IMR-90 (cell line): ENCODE results near the gene RIMS4. TPM values are rescaled to one million over a fixed set of nuclear protein-coding genes. Genes with fewer than 3 reads are reported as not detected.

Experiments used
- ATAC-seq: fragments of 200-7000 bp; cut with Tn5 transposase; 2 replicates; pipeline ENCODE4 v1.9.1; 2020; ENCODE audit warnings: low read depth, mild to moderate bottlenecking, moderate library complexity
- BruUV-seq: library from RNA; stranded (reverse); fragments of 400-500 nt; replicated peaks from 2 replicates; lab custom pipeline; 2021; lab: Mats Ljungman, UMichigan
- CTCF ChIA-PET: fragments of 300-600 bp; formaldehyde crosslinking; extraction: SDS; loops from one replicate; lab custom pipeline; 2021; ENCODE audit warnings: antibody characterized with exemption; lab: Yijun Ruan, JAX
- POLR2A ChIA-PET: fragments of 300-600 bp; sonication (Branson Sonifier 250); formaldehyde crosslinking; loops from one replicate; lab custom pipeline; 2022; ENCODE audit warnings: antibody characterized with exemption; ENCODE audit not compliant: unreplicated experiment; lab: Charles Lee
- DNase-seq: peaks from one replicate; pipeline ENCODE4 v3.0.0; 2013
- H2AFZ ChIP-seq: replicated peaks from 2 replicates; pipeline ENCODE3; 2013; ENCODE audit warnings: low read length, mild to moderate bottlenecking; ENCODE audit not compliant: poor library complexity
- H2AK5ac ChIP-seq: 2 replicates; pipeline ENCODE4 v1.6.1; 2013; ENCODE audit warnings: low read depth, low read length, inconsistent platforms
- H2AK9ac ChIP-seq: replicated peaks from 2 replicates; pipeline ENCODE3; 2013; ENCODE audit warnings: mild to moderate bottlenecking, low read depth, low read length, moderate library complexity; ENCODE audit not compliant: poor library complexity
- H2BK120ac ChIP-seq: 2 replicates; pipeline ENCODE4 v1.6.1; 2013; ENCODE audit warnings: low read depth, low read length, inconsistent platforms
- H2BK15ac ChIP-seq: 3 replicates; pipeline ENCODE4 v1.6.1; 2013; ENCODE audit warnings: low read depth, low read length, inconsistent platforms
- H2BK20ac ChIP-seq: 2 replicates; pipeline ENCODE4 v1.6.1; 2013; ENCODE audit warnings: low read depth, mild to moderate bottlenecking, inconsistent platforms, low read length, moderate library complexity
- H2BK5ac ChIP-seq: 2 replicates; pipeline ENCODE4 v1.6.1; 2013; ENCODE audit warnings: mild to moderate bottlenecking, low read depth, low read length, inconsistent platforms; ENCODE audit not compliant: poor library complexity, severe bottlenecking
- H3K14ac ChIP-seq: replicated peaks from 2 replicates; pipeline ENCODE4 v1.6.1; 2013; ENCODE audit warnings: low read depth, low read length, inconsistent platforms
- H3K18ac ChIP-seq: 2 replicates; pipeline ENCODE4 v1.6.1; 2013; ENCODE audit warnings: low read depth, low read length, control low read depth
- H3K23ac ChIP-seq: 2 replicates; pipeline ENCODE4 v1.6.1; 2013; ENCODE audit warnings: low read depth, low read length, inconsistent platforms
- H3K27ac ChIP-seq: 2 replicates; pipeline ENCODE4 v1.5.1; 2013; ENCODE audit warnings: mild to moderate bottlenecking, control low read depth, low read length; ENCODE audit not compliant: insufficient read depth
- H3K27me3 ChIP-seq: 2 replicates; pipeline ENCODE4 v1.6.1; 2013; ENCODE audit warnings: low read length; ENCODE audit not compliant: control insufficient read depth, insufficient read depth
- H3K36me3 ChIP-seq: 2 replicates; pipeline ENCODE4 v1.6.1; 2013; ENCODE audit warnings: low read length, mixed read lengths; ENCODE audit not compliant: control insufficient read depth, insufficient read depth
- H3K4ac ChIP-seq: 2 replicates; pipeline ENCODE4 v1.6.1; 2013; ENCODE audit warnings: low read depth, low read length, inconsistent platforms
- H3K4me1 ChIP-seq: 2 replicates; pipeline ENCODE4 v1.6.1; 2013; ENCODE audit warnings: low read length, mixed read lengths; ENCODE audit not compliant: control insufficient read depth, insufficient read depth
- H3K4me2 ChIP-seq: 2 replicates; pipeline ENCODE4 v1.6.1; 2013; ENCODE audit warnings: low read depth, mild to moderate bottlenecking, control low read depth, low read length, moderate library complexity
- H3K4me3 ChIP-seq: 2 replicates; pipeline ENCODE4 v1.5.1; 2013; ENCODE audit warnings: low read depth, mild to moderate bottlenecking, control low read depth, low read length, moderate library complexity; ENCODE audit not compliant: insufficient read depth
- H3K56ac ChIP-seq: 2 replicates; pipeline ENCODE4 v1.6.1; 2013; ENCODE audit warnings: low read length, inconsistent platforms; ENCODE audit not compliant: insufficient read depth; ENCODE audit errors: extremely low read depth
- H3K79me1 ChIP-seq, 2 experiments: 2 replicates each; pipeline ENCODE4 v1.6.1; 2013; ENCODE audit warnings: low read length in 2 of 2, inconsistent platforms in 1 of 2, low read depth in 1 of 2
- H3K9ac ChIP-seq: 2 replicates; pipeline ENCODE4 v1.6.1; 2013; ENCODE audit warnings: low read depth, low read length, control low read depth
- H3K9me1 ChIP-seq: 2 replicates; pipeline ENCODE4 v1.6.1; 2013; ENCODE audit warnings: low read length, inconsistent platforms; ENCODE audit not compliant: insufficient read depth
- H3K9me3 ChIP-seq: 2 replicates; pipeline ENCODE4 v1.6.1; 2013; ENCODE audit warnings: low read length; ENCODE audit not compliant: control insufficient read depth, insufficient read depth
- H4K20me1 ChIP-seq: 2 replicates; pipeline ENCODE4 v1.6.1; 2013; ENCODE audit warnings: low read length, inconsistent platforms; ENCODE audit not compliant: insufficient read depth
- H4K5ac ChIP-seq: 2 replicates; pipeline ENCODE4 v1.6.1; 2013; ENCODE audit warnings: mild to moderate bottlenecking, low read depth, low read length, control low read depth
- H4K8ac ChIP-seq, 2 experiments: 2 replicates each; pipeline ENCODE4 v1.6.1; 2013; ENCODE audit warnings: low read depth in 2 of 2, low read length in 2 of 2, control low read depth in 1 of 2, inconsistent platforms in 1 of 2
- H4K91ac ChIP-seq: 2 replicates; pipeline ENCODE4 v1.6.1; 2013; ENCODE audit warnings: low read depth, low read length, inconsistent platforms; ENCODE audit not compliant: insufficient read depth
- BHLHE40 ChIP-seq: fragments of 150-350 bp; IDR thresholded peaks from 2 replicates; pipeline ENCODE4 v1.6.1; 2016; ENCODE audit warnings: mild to moderate bottlenecking, low read depth, low read length
- CEBPB ChIP-seq: IDR thresholded peaks from 2 replicates; pipeline ENCODE4 v1.6.1; 2012; ENCODE audit warnings: low read depth, low read length, improper control_type of control experiment
- CHD1 ChIP-seq: IDR thresholded peaks from 2 replicates; pipeline ENCODE4 v1.6.1; 2012; ENCODE audit warnings: low read depth, low read length, improper control_type of control experiment
- FOS ChIP-seq: fragments of 150-350 bp; IDR thresholded peaks from 2 replicates; pipeline ENCODE4 v1.6.1; 2016; ENCODE audit warnings: low read depth, low read length
- MAFK ChIP-seq: IDR thresholded peaks from 2 replicates; pipeline ENCODE4 v1.6.1; 2012; ENCODE audit warnings: low read depth, low read length, improper control_type of control experiment
- MAZ ChIP-seq: IDR thresholded peaks from 2 replicates; pipeline ENCODE4 v1.6.1; 2012; ENCODE audit warnings: low read depth, mild to moderate bottlenecking, low read length, improper control_type of control experiment, moderate library complexity, borderline replicate concordance
- MXI1 ChIP-seq: IDR thresholded peaks from 2 replicates; pipeline ENCODE4 v1.6.1; 2012; ENCODE audit warnings: low read depth, mild to moderate bottlenecking, low read length, moderate library complexity, borderline replicate concordance
- NFE2L2 ChIP-seq: fragments of 150-350 bp; IDR thresholded peaks from 2 replicates; pipeline ENCODE4 v1.6.1; 2016; ENCODE audit warnings: low read depth, mild to moderate bottlenecking, low read length
- POLR2A ChIP-seq: IDR thresholded peaks from 2 replicates; pipeline ENCODE4 v1.6.1; 2012; ENCODE audit warnings: mild to moderate bottlenecking, low read depth, low read length
- RAD21 ChIP-seq: IDR thresholded peaks from 2 replicates; pipeline ENCODE4 v1.6.1; 2012; ENCODE audit warnings: low read length, improper control_type of control experiment
- RCOR1 ChIP-seq: IDR thresholded peaks from 2 replicates; pipeline ENCODE4 v1.6.1; 2012; ENCODE audit warnings: mild to moderate bottlenecking, low read length, improper control_type of control experiment; ENCODE audit not compliant: insufficient replicate concordance
- RFX5 ChIP-seq: IDR thresholded peaks from 2 replicates; pipeline ENCODE4 v1.8.0; 2012; ENCODE audit warnings: low read depth, mild to moderate bottlenecking, low read length, moderate library complexity
- SMC3 ChIP-seq: fragments of 150-350 bp; IDR thresholded peaks from 2 replicates; pipeline ENCODE4 v1.6.1; 2016; ENCODE audit warnings: low read depth, mild to moderate bottlenecking, antibody characterized with exemption, low read length, moderate library complexity
- WGBS, 2 experiments: methylation state at CpG; one replicate each; pipeline versions ENCODE4 v1.1.5 to v1.1.7; 2013; ENCODE audit warnings: missing lambda C conversion rate in 2 of 2; ENCODE audit not compliant: insufficient read length in 1 of 2; ENCODE audit errors: extremely low coverage in 2 of 2; 5-methylcytosine and 5-hydroxymethylcytosine counted together
- dilution Hi-C: fragments of 300-500 bp; cut with HindIII; formaldehyde crosslinking; loops from one replicate; pipeline ENCODE4 v1.14.3; 2018; ENCODE audit warnings: low sequenced_read_pairs; ENCODE audit not compliant: unreplicated experiment
- in situ Hi-C: fragments of 300-500 bp; cut with MboI; formaldehyde crosslinking; loops from 3 replicates; pipeline ENCODE4 v1.14.3; 2019; ENCODE audit warnings: low sequenced_read_pairs, inconsistent platforms, mixed read lengths
- intact Hi-C: fragments of 100-400 bp; cut with micrococcal nuclease; formaldehyde crosslinking; loops from 2 replicates; pipeline ENCODE4 v1.10.0; 2022
- polyA plus RNA-seq, 3 experiments: library from polyadenylated mRNA; depleted of rRNA; stranded (reverse); fragments of >200 nt; gene quantifications; 2 replicates each; pipeline ENCODE4 v1.2.3, GENCODE V29; 2012; ENCODE audit warnings: low replicate concordance in 1 of 3
- total RNA-seq: library from RNA; depleted of rRNA; stranded (reverse); fragments of >200 nt; gene quantifications from 2 replicates; pipeline ENCODE4 v1.2.3, GENCODE V29; 2012
- TF ChIP-seq, protein P1 (sequence below): fragments of 150-350 bp; IDR thresholded peaks from 2 replicates; pipeline ENCODE4 v1.6.1; 2017; ENCODE audit warnings: mild to moderate bottlenecking, antibody characterized with exemption, low read length, low read depth
- TF ChIP-seq, protein P2 (sequence below): conservative IDR thresholded peaks from 2 replicates; pipeline ENCODE4 v1.5.1; 2012; ENCODE audit warnings: mild to moderate bottlenecking, low read depth, low read length, improper control_type of control experiment
- TF ChIP-seq, protein P3 (sequence below): fragments of 150-350 bp; IDR thresholded peaks from 2 replicates; pipeline ENCODE4 v1.6.1; 2016; ENCODE audit warnings: low read depth, mild to moderate bottlenecking, low read length, moderate library complexity, borderline replicate concordance

Gene RIMS4
- total and polyA plus RNA-seq, 2 of the 4 experiments (the other 2 are of a cell fraction): not detected

DNA sequence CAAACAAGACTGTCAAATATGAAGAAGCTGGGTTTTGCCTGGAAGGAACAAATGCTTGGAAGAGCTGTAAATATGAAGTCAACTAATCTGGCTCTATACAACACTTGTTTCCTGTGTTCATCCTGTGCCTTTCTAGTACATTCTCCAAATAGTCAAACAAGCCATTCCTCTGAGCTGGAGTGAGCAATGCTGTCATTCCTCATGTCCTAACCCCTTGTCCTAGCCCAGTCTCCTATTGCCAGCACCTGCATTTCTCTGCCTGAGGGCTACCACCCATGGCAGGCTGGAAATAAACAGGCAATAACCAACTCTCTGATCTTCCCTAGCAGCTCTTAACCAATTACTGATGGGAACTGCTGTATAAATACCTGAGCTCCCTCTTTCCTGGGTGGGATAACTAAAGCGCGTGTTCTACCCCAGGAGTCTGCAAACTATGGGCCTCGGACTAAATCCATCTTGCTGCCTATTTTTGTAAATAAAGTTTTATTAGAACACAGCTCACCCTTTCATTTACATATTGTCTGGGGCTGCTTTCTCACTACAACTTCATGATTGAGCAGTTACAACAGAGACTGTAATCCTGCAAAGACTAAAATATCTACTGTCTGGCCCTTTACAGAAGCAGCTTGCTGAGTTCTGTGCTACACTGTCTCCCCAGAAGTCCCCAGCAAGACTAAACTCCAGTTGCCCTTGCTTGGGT is 13.4 kb downstream of the RIMS4 start:
- no peak overlapping the region for H3K4me3 ChIP-seq
- no peak overlapping the region for H2BK15ac ChIP-seq
- H4K20me1 ChIP-seq: no peaks in the 10 kb centered on the region
- H3K23ac ChIP-seq: no peak overlapping the region
- no peak overlapping the region for H3K9ac ChIP-seq
- H2BK120ac ChIP-seq: no peak overlapping the region
- no peak overlapping the region for H3K4me2 ChIP-seq
- DNase-seq (no peak), ATAC-seq (no peak)
- H3K27me3 ChIP-seq: peaks cover 23% of the 10 kb centered on the region
- H2BK5ac ChIP-seq: no peak overlapping the region
- no peaks in the 10 kb centered on the region for H3K36me3 ChIP-seq
- CTCF ChIA-PET: no interaction called here
- TF ChIP-seq SMC3: no peak
- no peak for TF ChIP-seq MAFK
- TF ChIP-seq MAZ: no peak
- no peak for TF ChIP-seq CEBPB
- TF ChIP-seq, protein P1, sequence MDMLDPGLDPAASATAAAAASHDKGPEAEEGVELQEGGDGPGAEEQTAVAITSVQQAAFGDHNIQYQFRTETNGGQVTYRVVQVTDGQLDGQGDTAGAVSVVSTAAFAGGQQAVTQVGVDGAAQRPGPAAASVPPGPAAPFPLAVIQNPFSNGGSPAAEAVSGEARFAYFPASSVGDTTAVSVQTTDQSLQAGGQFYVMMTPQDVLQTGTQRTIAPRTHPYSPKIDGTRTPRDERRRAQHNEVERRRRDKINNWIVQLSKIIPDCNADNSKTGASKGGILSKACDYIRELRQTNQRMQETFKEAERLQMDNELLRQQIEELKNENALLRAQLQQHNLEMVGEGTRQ: no peak
- no peak for TF ChIP-seq POLR2A
- no peak for TF ChIP-seq RFX5
- no peak for TF ChIP-seq BHLHE40
- no peak for TF ChIP-seq NFE2L2
- no peak for TF ChIP-seq CHD1
- TF ChIP-seq, protein P2, sequence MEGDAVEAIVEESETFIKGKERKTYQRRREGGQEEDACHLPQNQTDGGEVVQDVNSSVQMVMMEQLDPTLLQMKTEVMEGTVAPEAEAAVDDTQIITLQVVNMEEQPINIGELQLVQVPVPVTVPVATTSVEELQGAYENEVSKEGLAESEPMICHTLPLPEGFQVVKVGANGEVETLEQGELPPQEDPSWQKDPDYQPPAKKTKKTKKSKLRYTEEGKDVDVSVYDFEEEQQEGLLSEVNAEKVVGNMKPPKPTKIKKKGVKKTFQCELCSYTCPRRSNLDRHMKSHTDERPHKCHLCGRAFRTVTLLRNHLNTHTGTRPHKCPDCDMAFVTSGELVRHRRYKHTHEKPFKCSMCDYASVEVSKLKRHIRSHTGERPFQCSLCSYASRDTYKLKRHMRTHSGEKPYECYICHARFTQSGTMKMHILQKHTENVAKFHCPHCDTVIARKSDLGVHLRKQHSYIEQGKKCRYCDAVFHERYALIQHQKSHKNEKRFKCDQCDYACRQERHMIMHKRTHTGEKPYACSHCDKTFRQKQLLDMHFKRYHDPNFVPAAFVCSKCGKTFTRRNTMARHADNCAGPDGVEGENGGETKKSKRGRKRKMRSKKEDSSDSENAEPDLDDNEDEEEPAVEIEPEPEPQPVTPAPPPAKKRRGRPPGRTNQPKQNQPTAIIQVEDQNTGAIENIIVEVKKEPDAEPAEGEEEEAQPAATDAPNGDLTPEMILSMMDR: no peak
- TF ChIP-seq, protein P3, sequence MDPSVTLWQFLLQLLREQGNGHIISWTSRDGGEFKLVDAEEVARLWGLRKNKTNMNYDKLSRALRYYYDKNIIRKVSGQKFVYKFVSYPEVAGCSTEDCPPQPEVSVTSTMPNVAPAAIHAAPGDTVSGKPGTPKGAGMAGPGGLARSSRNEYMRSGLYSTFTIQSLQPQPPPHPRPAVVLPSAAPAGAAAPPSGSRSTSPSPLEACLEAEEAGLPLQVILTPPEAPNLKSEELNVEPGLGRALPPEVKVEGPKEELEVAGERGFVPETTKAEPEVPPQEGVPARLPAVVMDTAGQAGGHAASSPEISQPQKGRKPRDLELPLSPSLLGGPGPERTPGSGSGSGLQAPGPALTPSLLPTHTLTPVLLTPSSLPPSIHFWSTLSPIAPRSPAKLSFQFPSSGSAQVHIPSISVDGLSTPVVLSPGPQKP: no peak
- TF ChIP-seq RAD21: no peak
- no peak for TF ChIP-seq FOS
- no peak for TF ChIP-seq MXI1
- no peak for TF ChIP-seq RCOR1
- no peak overlapping the region for H2BK20ac ChIP-seq
- H2AK9ac ChIP-seq: no peak overlapping the region
- no peak overlapping the region for H4K8ac ChIP-seq
- H3K9me3 ChIP-seq: no peaks in the 10 kb centered on the region
- no peaks in the 10 kb centered on the region for H3K9me1 ChIP-seq
- no peak overlapping the region for H3K4ac ChIP-seq
- no peak overlapping the region for H3K27ac ChIP-seq
- intact Hi-C loops: no loop called here
- no peak overlapping the region for H3K18ac ChIP-seq
- H4K91ac ChIP-seq: no peak overlapping the region
- no peaks in the 10 kb centered on the region for H3K4me1 ChIP-seq
- BruUV-seq: no TSS peak
- H4K5ac ChIP-seq: no peak overlapping the region
- in situ Hi-C loops: no loop called here
- H2AK5ac ChIP-seq: no peak overlapping the region
- no peak overlapping the region for H3K14ac ChIP-seq
- no CpG with 5 or more reads among the region's 3 CpGs for WGBS, 2 experiments
- no peak overlapping the region for H3K56ac ChIP-seq
- no peaks in the 10 kb centered on the region for H3K79me1 ChIP-seq
- no peak overlapping the region for H2AFZ ChIP-seq
- dilution Hi-C loops: no loop called here
- POLR2A ChIA-PET: no interaction called here
